Hepatocyte (in vitro differentiated cells): Measurements from ENCODE around the gene PRKCZ.

Experiments
- EZH2 ChIP-seq: fragments of 200-600 bp; sonication (generic); IDR thresholded peaks from 2 replicates; pipeline ENCODE4 v1.6.1; 2016; ENCODE audit warnings: antibody characterized with exemption, mild to moderate bottlenecking, borderline replicate concordance
- EZH2phosphoT487 ChIP-seq: fragments of 200-600 bp; sonication (generic); IDR thresholded peaks from one replicate; pipeline ENCODE4 v1.6.1; 2018; ENCODE audit warnings: antibody characterized with exemption, mild to moderate bottlenecking, low read depth, moderate library complexity; ENCODE audit not compliant: unreplicated experiment, severe bottlenecking
- TF ChIP-seq, protein P1 (sequence below): fragments of 200-600 bp; sonication (generic); IDR thresholded peaks from 2 replicates; pipeline ENCODE4 v1.5.1; 2016; ENCODE audit warnings: antibody characterized with exemption, mild to moderate bottlenecking; ENCODE audit not compliant: poor library complexity

DNA sequence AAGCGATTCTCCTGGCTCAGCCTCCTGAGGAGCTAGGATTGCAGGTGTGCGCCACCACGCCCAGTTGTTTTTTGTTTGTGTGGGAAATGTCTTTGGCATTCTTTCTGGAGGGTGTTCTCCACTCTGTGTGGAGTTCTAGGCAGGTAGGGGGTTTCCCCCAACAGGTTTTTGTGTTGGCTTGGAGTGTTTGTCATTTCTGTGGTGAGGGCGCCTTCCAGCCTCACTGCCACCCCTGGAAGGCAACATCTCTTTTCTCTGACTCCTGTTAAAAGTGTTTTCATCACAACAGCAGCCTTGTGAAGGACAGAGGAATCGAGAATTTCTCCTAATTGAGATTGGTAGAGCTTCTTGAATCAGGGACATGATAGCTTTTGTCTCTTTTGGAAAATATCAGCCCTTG is 69.7 kb downstream of the PRKCZ start:
- TF ChIP-seq EZH2 (no peak), EZH2phosphoT487 (no peak)
- TF ChIP-seq, protein P1, sequence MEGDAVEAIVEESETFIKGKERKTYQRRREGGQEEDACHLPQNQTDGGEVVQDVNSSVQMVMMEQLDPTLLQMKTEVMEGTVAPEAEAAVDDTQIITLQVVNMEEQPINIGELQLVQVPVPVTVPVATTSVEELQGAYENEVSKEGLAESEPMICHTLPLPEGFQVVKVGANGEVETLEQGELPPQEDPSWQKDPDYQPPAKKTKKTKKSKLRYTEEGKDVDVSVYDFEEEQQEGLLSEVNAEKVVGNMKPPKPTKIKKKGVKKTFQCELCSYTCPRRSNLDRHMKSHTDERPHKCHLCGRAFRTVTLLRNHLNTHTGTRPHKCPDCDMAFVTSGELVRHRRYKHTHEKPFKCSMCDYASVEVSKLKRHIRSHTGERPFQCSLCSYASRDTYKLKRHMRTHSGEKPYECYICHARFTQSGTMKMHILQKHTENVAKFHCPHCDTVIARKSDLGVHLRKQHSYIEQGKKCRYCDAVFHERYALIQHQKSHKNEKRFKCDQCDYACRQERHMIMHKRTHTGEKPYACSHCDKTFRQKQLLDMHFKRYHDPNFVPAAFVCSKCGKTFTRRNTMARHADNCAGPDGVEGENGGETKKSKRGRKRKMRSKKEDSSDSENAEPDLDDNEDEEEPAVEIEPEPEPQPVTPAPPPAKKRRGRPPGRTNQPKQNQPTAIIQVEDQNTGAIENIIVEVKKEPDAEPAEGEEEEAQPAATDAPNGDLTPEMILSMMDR, result no peak
